GM10248 (cell line): ENCODE data around the gene IL1RAPL2.

Source experiments
- CTCF ChIA-PET: fragments of 300-600 bp; sonication (Branson Sonifier 250); formaldehyde crosslinking; extraction: SDS; loops from one replicate; lab custom pipeline; 2021; ENCODE audit warnings: antibody characterized with exemption; lab: Yijun Ruan, JAX
- POLR2A ChIA-PET: fragments of 350-650 bp; sonication (Branson Sonifier 250); formaldehyde crosslinking; extraction: SDS; loops from one replicate; lab custom pipeline; 2020; ENCODE audit warnings: antibody characterized with exemption; lab: Yijun Ruan, JAX
- DNase-seq: peaks from one replicate; pipeline ENCODE4 v3.0.0; 2012; ENCODE audit errors: extremely low spot score
- CTCF ChIP-seq: IDR thresholded peaks from 2 replicates; pipeline ENCODE4 v1.5.1; 2012; ENCODE audit warnings: mild to moderate bottlenecking, low read depth; ENCODE audit errors: extremely low read depth, missing control alignments, control extremely low read depth

Gene IL1RAPL2

GRCh38 chrX:105424729-105425128, 858.7 kb downstream of the IL1RAPL2 start:
- ChIA-PET POLR2A (no interaction called here), CTCF (interaction anchor here (1.6 kb wide), 1 partner anchor 19 kb away, joined by 3 read pairs; no protein-coding TSS in a partner anchor)
- DNase-seq: no peak
- no peak for TF ChIP-seq CTCF

DNA sequence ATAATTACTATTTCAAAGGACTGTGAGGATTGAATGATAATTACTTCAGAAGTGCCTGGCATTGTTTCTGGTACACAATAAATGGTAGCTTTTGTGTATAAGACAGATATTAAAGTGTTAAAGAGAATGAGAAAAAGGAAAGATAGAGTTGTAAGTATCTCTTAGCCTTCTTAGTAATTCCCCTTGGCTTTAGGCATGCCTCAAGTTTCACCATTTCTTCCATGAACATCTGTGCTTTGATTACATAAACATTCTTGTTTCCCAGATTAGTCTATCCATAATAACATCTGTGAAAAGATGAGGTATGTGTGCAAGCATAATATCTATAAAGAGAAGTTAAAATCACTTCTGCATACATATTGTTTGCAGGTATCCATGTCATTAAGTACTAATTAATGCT, 885.4 kb downstream of the IL1RAPL2 start:
- no peak for DNase-seq
- no peak for TF ChIP-seq CTCF
- ChIA-PET POLR2A (no interaction called here), CTCF (no interaction called here)

DNA sequence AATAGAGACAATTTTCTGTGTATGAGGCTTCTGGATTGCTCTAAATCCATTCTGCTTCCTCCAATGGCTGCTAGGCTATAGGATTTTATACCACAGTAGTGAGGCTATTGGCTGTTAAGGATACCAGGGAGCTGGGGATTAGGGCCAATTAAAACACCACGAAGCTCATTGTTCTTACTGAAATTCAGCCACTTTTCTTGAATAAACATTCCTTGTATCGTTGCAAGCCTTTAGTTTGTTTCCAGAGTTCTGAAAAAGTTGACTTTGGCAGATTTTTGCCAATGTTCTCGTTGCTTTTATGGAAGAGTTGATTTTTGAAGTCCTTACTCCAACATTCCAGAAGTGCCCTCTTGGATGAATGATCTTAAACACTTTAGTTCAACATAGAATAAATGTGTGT, 892.8 kb downstream of the IL1RAPL2 start:
- POLR2A ChIA-PET: no interaction called here
- CTCF ChIA-PET: no interaction called here
- TF ChIP-seq CTCF: no peak
- DNase-seq: no peak

DNA sequence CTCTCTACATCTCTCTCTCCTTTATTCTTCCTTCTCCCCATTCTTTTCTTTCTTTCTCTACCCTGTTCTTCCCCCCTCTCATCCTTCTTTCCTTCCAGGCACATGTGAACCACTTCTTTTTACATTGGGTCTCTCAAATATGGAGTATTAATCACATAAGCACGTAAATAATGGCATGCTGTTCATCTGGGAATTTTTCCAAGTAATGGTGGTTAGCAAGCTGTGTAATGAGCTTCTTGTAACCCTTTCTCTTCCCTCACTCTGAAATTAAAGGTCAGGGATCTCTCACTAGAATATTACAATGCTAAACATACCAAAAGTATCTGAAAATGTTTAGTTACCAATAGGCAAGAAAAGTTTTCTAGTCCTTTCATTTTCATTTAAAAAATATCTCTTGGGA, 894.4 kb downstream of the IL1RAPL2 start:
- no peak for DNase-seq
- POLR2A ChIA-PET: no interaction called here
- CTCF ChIA-PET: interaction anchor here (1.5 kb wide), 1 partner anchor 27 kb away, joined by 4 read pairs; no protein-coding TSS in a partner anchor
- TF ChIP-seq CTCF: no peak

GRCh38 chrX:105461016-105461415, 895.0 kb downstream of the IL1RAPL2 start:
- CTCF ChIA-PET: interaction anchor here (1.5 kb wide), 1 partner anchor 28 kb away, joined by 4 read pairs; no protein-coding TSS in a partner anchor
- TF ChIP-seq CTCF: no peak
- POLR2A ChIA-PET: no interaction called here
- no peak for DNase-seq

GRCh38 chrX:105462186-105462585, 896.2 kb downstream of the IL1RAPL2 start:
- no peak for DNase-seq
- TF ChIP-seq CTCF: no peak
- ChIA-PET CTCF (no interaction called here), POLR2A (no interaction called here)

GRCh38 chrX:105463473-105463872, 897.5 kb downstream of the IL1RAPL2 start:
- DNase-seq: no peak
- TF ChIP-seq CTCF: no peak
- CTCF ChIA-PET: no interaction called here
- POLR2A ChIA-PET: no interaction called here
